Measurements from ENCODE around the gene ITPA. TPM values are rescaled to one million over a fixed set of nuclear protein-coding genes. Genes with fewer than 3 reads are reported as not detected.

Gene ITPA
- total and polyA plus RNA-seq, 9 donors: 15.8 to 55.3 (median 31.1) TPM

- H3K4me3 ChIP-seq: no peak overlapping the region
- no peak for DNase-seq
- H3K9me3 ChIP-seq: no peaks in the 10 kb centered on the region
- no peaks in the 10 kb centered on the region for H3K27me3 ChIP-seq
- intact Hi-C loops (cut with DNase I): no loop called here
- H3K36me3 ChIP-seq: no peaks in the 10 kb centered on the region
- no peak overlapping the region for H3K27ac ChIP-seq
- H3K4me1 ChIP-seq (ENCODE audit: insufficient read depth): peaks cover 6% of the 10 kb centered on the region
- 48 to 66% (median 63%) methylated on average over 4 of the region's 4 CpGs for WGBS, 3 donors
- no peak for TF ChIP-seq POLR2A (IDR thresholded peaks at IDR 0.05)
- TF ChIP-seq EP300 (IDR thresholded peaks at IDR 0.05): no peak
- TF ChIP-seq, protein P1, sequence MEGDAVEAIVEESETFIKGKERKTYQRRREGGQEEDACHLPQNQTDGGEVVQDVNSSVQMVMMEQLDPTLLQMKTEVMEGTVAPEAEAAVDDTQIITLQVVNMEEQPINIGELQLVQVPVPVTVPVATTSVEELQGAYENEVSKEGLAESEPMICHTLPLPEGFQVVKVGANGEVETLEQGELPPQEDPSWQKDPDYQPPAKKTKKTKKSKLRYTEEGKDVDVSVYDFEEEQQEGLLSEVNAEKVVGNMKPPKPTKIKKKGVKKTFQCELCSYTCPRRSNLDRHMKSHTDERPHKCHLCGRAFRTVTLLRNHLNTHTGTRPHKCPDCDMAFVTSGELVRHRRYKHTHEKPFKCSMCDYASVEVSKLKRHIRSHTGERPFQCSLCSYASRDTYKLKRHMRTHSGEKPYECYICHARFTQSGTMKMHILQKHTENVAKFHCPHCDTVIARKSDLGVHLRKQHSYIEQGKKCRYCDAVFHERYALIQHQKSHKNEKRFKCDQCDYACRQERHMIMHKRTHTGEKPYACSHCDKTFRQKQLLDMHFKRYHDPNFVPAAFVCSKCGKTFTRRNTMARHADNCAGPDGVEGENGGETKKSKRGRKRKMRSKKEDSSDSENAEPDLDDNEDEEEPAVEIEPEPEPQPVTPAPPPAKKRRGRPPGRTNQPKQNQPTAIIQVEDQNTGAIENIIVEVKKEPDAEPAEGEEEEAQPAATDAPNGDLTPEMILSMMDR (IDR thresholded peaks at IDR 0.05): no peak
Measured at GRCh38 chr20:3245711-3246110, 36.4 kb downstream of the ITPA start.

- intact Hi-C loops (cut with DNase I): no loop called here
- WGBS, 3 donors: 76 to 89% (median 86%) methylated on average over 1 of the region's 1 CpG
- DNase-seq: no peak
Measured at GRCh38 chr20:3246682-3247081, 37.4 kb downstream of the ITPA start.

DNA sequence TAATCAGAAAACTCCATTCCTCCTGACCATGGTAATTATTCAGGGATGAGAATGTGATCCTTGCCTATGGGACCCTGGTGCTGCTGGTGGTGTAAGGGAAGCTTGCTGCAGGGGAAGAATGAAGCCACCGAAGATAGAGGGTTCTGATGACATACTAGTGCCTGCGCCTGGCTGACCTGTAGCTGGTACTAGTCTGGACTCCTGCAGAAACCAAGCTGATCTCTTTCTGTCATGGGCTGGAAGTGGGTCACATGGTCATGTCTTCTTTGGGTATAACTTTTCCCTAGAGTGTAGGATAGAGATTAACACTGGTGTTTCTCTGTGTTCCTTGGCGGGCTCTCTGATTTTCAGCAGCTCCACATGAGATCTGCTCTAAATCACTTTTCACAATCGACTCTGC, 38.3 kb downstream of the ITPA start:
- Histone ChIP-seq H3K27me3 (no peaks in the 10 kb centered on the region), H3K36me3 (no peaks in the 10 kb centered on the region), H3K27ac (no peak overlapping the region), H3K9me3 (no peaks in the 10 kb centered on the region), H3K4me3 (no peak overlapping the region), H3K4me1 (ENCODE audit: insufficient read depth) (peaks cover 6% of the 10 kb centered on the region)
- intact Hi-C loops (cut with DNase I): no loop called here
- no peak for DNase-seq
- no peak for TF ChIP-seq POLR2A (IDR thresholded peaks at IDR 0.05)
- TF ChIP-seq, protein P1 (IDR thresholded peaks at IDR 0.05): no peak
- TF ChIP-seq EP300 (IDR thresholded peaks at IDR 0.05): no peak
- 36 to 68% (median 51%) methylated on average over 4 of the region's 4 CpGs for WGBS, 3 donors

More at GRCh38 chr20:3246682-3247081, 37.4 kb downstream of the ITPA start:
- H3K27ac ChIP-seq: no peak overlapping the region
- H3K36me3 ChIP-seq: no peaks in the 10 kb centered on the region
- TF ChIP-seq EP300 (IDR thresholded peaks at IDR 0.05): no peak
- TF ChIP-seq, protein P1 (IDR thresholded peaks at IDR 0.05): no peak
- TF ChIP-seq POLR2A (IDR thresholded peaks at IDR 0.05): no peak
- H3K4me3 ChIP-seq: no peak overlapping the region
- H3K27me3 ChIP-seq: no peaks in the 10 kb centered on the region
- peaks cover 6% of the 10 kb centered on the region for H3K4me1 ChIP-seq (ENCODE audit: insufficient read depth)
- H3K9me3 ChIP-seq: no peaks in the 10 kb centered on the region

DNA sequence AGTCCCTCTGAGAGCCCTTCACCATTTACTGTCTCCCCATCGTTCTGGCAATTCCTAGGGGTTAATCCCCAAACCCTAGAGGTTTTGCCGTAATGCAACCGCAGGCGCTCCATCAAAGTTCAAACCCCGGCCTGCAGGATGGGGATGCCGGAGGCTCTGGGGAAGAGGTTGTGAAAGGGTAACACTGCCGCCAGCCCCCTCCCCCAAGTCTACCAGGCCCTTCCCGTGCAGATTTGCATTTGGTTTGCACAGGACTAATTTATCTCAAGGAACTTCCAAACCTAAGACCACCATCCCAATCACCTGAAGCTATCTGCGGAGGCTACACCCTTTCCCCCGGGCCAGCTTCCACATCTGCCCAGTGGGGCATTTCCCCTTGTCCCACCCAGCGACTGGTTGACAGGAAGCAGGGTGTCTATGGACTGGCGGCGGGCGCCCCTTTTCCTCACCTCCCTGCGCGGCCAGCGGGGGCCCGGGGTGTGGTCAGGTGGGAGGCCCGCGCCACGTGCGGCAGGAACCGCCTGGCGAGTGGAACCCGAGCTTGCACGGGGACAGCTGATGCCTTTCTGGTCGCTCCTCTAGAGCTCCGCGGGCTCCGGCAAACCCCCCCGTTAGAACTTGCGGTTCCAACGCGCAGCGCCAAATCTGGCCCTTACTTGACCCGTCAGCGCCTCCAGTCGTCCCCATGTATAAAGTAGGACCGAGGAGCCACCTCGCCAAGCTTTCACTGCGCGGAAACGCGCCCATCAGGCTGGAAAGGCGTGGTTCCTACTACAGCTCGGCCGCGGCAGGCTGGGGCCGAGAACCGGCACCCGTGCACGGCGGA, 39.1 kb downstream of the ITPA start:
- Histone ChIP-seq H3K27me3 (no peaks in the 10 kb centered on the region), H3K36me3 (no peaks in the 10 kb centered on the region), H3K27ac (no peak overlapping the region), H3K4me3 (no peak overlapping the region), H3K9me3 (no peaks in the 10 kb centered on the region), H3K4me1 (ENCODE audit: insufficient read depth) (peaks cover 6% of the 10 kb centered on the region)
- TF ChIP-seq POLR2A (IDR thresholded peaks at IDR 0.05) (no peak), EP300 (IDR thresholded peaks at IDR 0.05) (no peak)
- TF ChIP-seq, protein P1 (IDR thresholded peaks at IDR 0.05): no peak
- intact Hi-C loops (cut with DNase I): no loop called here
- 10 to 14% (median 12%) methylated on average over 40 to 53 of the region's 53 CpGs for WGBS, 3 donors
- DNase-seq: peak in 1 of 5 donors; percentile 53

All from ovary (tissue), 9 donors.